ENCODE measurements around the gene FAM219B. TPM values are rescaled to one million over a fixed set of nuclear protein-coding genes. Genes with fewer than 3 reads are reported as not detected.
A peak's percentile ranks its signal among the peaks of the same experiment; 100 is the strongest.

The FAM219B gene
- total and polyA plus RNA-seq, 2 experiments from 2014 or later: 28.8 to 61.4 TPM

GRCh38 chr15:74856537-74856936 lies 50.1 kb downstream of the FAM219B start:
- no peak for TF ChIP-seq ETS1 (IDR thresholded peaks at IDR 0.05)
- Histone ChIP-seq H3K4me1 (ENCODE audit: insufficient read depth) (no peaks in the 10 kb centered on the region), H3K27ac (ENCODE audit: low read depth) (no peak overlapping the region), H3K4me2 (no peak overlapping the region), H3K4me3 (no peak overlapping the region), H4K20me1 (replicated peaks; ENCODE audit: insufficient read depth) (0 out of 2 replicates have a peak, but pooled peaks cover 4% of the 10 kb centered on the region), H3F3A (replicated peaks; ENCODE audit: low read depth) (no peaks in the 10 kb centered on the region), H3K36me3 (ENCODE audit: insufficient read depth) (no peaks in the 10 kb centered on the region), H3K9me2 (ENCODE audit: insufficient read depth) (no peaks in the 10 kb centered on the region), H2AFZ (no peak overlapping the region), H3K27me3 (ENCODE audit: insufficient read depth) (no peaks in the 10 kb centered on the region), H3K79me2 (replicated peaks; ENCODE audit: insufficient read depth) (peaks cover 17% of the 10 kb centered on the region; the same call in 1 of the 2 replicates)
- Mint-ChIP-seq H3K9me3 (no peaks in the 10 kb centered on the region), H3K36me3 (ENCODE audit: low read depth) (peaks cover 7% of the 10 kb centered on the region; the same call in 2 of the 3 replicates), H3K27me3 (ENCODE audit: insufficient read depth, low read depth, poor library complexity) (peaks cover 5% of the 10 kb centered on the region), H3K4me3 (no peak overlapping the region), H3K27ac (no peak overlapping the region), H3K4me1 (no peaks in the 10 kb centered on the region; the same call in 2 of the 3 replicates)
- DNase-seq (ENCODE audit: low spot score) (no peak), ATAC-seq (no peak)

GRCh38 chr15:74855857-74856256 lies 50.8 kb downstream of the FAM219B start:
- Histone ChIP-seq H3K36me3 (ENCODE audit: insufficient read depth) (no peaks in the 10 kb centered on the region), H3K27ac (ENCODE audit: low read depth) (no peak overlapping the region), H3K4me2 (no peak overlapping the region), H3K79me2 (replicated peaks; ENCODE audit: insufficient read depth) (peaks cover 10% of the 10 kb centered on the region; the same call in 1 of the 2 replicates), H3K27me3 (ENCODE audit: insufficient read depth) (no peaks in the 10 kb centered on the region), H3F3A (replicated peaks; ENCODE audit: low read depth) (no peaks in the 10 kb centered on the region), H4K20me1 (replicated peaks; ENCODE audit: insufficient read depth) (0 out of 2 replicates have a peak, but pooled peaks cover 4% of the 10 kb centered on the region), H2AFZ (no peak overlapping the region), H3K9me2 (ENCODE audit: insufficient read depth) (no peaks in the 10 kb centered on the region), H3K4me1 (ENCODE audit: insufficient read depth) (no peaks in the 10 kb centered on the region), H3K4me3 (no peak overlapping the region)
- Mint-ChIP-seq H3K36me3 (ENCODE audit: low read depth) (peaks cover 11% of the 10 kb centered on the region), H3K27ac (peak overlapping the region; percentile 83; the same call in 1 of the 2 replicates), H3K4me3 (no peak overlapping the region), H3K4me1 (no peaks in the 10 kb centered on the region; the same call in 2 of the 3 replicates), H3K27me3 (ENCODE audit: insufficient read depth, low read depth, poor library complexity) (peaks cover 5% of the 10 kb centered on the region), H3K9me3 (no peaks in the 10 kb centered on the region)
- ATAC-seq: peak; percentile 78
- DNase-seq (ENCODE audit: low spot score): no peak
- TF ChIP-seq REST (IDR thresholded peaks at IDR 0.05; ENCODE audit: unreplicated experiment) (no peak), STAT1 (IDR thresholded peaks at IDR 0.05; ENCODE audit: unreplicated experiment) (no peak), CREB1 (CRISPR knock-in tag; IDR thresholded peaks at IDR 0.05; ENCODE audit: low read depth) (no peak), ETS1 (IDR thresholded peaks at IDR 0.05) (no peak), JUNB (IDR thresholded peaks at IDR 0.05; ENCODE audit: unreplicated experiment) (no peak), CTCF (conservative IDR thresholded peaks at IDR 0.05; ENCODE audit: low read depth in 2 of 2) (no peak), ZNF331 (CRISPR knock-in tag; IDR thresholded peaks at IDR 0.05; ENCODE audit: low read depth) (no peak)
